ENCODE measurements around the gene LRRTM4. TPM values are rescaled to one million over a fixed set of nuclear protein-coding genes. Genes with fewer than 3 reads are reported as not detected.

LRRTM4 gene
- total and polyA plus RNA-seq, 8 donors = 0.15 to 1.3 (median 0.28) TPM; not detected in 1

GRCh38 chr2:76973610-76974009 lies 548.6 kb downstream of the LRRTM4 start:
- Histone ChIP-seq H3K27me3 (no peaks in the 10 kb centered on the region), H3K27ac (no peak overlapping the region), H3K36me3 (no peaks in the 10 kb centered on the region), H3K4me1 (no peaks in the 10 kb centered on the region), H3K9me3 (no peaks in the 10 kb centered on the region), H3K4me3 (no peak overlapping the region)
- DNase-seq (no peak), FAIRE-seq (no peak), ATAC-seq (no peak)
- intact Hi-C loops (cut with DNase I) = no loop called here
- TF ChIP-seq CTCF (IDR thresholded peaks at IDR 0.05) = no peak
- 90 to 95% methylated on average over 4 of the region's 4 CpGs for whole genome bisulfite sequencing, 2 donors

DNA sequence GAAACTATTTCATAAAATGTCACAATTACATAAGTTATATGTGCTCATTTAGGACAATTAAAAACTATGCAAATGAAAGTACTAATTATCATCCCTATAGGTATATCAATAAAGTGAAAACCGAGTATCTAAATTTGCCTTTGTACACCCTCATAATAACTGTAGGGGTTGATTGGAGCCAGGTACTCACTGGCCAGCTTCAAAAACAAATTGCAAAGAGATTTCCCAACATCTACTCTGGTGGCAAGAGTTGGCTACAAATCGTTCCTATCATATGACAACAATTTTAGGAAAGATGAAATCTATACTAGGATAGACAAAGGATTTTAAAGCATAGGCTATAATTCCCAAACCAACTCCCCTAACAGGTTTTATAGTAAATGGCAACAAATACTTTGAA lies 556.4 kb downstream of the LRRTM4 start:
- TF ChIP-seq CTCF (IDR thresholded peaks at IDR 0.05) = no peak
- H3K4me1 ChIP-seq = no peaks in the 10 kb centered on the region
- no peak overlapping the region for H3K4me3 ChIP-seq
- no peak for ATAC-seq
- no peak for FAIRE-seq
- H3K27me3 ChIP-seq = no peaks in the 10 kb centered on the region
- no peaks in the 10 kb centered on the region for H3K36me3 ChIP-seq
- 41 to 54% methylated on average over 2 of the region's 2 CpGs for WGBS, 2 donors
- H3K9me3 ChIP-seq = no peaks in the 10 kb centered on the region
- no peak overlapping the region for H3K27ac ChIP-seq
- DNase-seq = no peak
- intact Hi-C loops (cut with DNase I) = no loop called here

DNA sequence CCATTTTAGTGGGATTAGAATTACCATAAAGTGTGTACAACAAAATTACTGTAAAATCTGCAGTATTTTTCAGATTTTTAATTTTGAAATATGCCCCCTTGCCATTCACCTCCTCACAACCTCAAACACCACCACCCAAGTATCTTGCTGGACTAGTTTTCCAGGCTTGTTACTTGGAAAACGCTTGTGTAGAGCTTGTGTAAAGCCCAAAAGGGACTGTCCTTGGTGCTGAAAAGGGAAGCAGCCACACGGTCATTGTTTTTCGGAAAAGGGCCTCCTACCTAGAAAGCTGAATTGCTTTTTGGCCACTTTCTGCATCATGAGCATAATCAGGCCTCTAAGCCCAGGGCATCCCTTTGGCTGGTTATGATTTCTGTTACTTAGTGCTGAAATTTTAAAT lies 563.4 kb downstream of the LRRTM4 start:
- no peaks in the 10 kb centered on the region for H3K36me3 ChIP-seq
- intact Hi-C loops (cut with DNase I) = no loop called here
- no peaks in the 10 kb centered on the region for H3K27me3 ChIP-seq
- FAIRE-seq (no peak), DNase-seq (no peak), ATAC-seq (no peak)
- 15 to 25% methylated on average over 3 of the region's 3 CpGs for WGBS, 2 donors
- H3K4me1 ChIP-seq = no peaks in the 10 kb centered on the region
- H3K9me3 ChIP-seq = no peaks in the 10 kb centered on the region
- TF ChIP-seq CTCF (IDR thresholded peaks at IDR 0.05) = no peak
- H3K4me3 ChIP-seq = no peak overlapping the region
- H3K27ac ChIP-seq = no peak overlapping the region

DNA sequence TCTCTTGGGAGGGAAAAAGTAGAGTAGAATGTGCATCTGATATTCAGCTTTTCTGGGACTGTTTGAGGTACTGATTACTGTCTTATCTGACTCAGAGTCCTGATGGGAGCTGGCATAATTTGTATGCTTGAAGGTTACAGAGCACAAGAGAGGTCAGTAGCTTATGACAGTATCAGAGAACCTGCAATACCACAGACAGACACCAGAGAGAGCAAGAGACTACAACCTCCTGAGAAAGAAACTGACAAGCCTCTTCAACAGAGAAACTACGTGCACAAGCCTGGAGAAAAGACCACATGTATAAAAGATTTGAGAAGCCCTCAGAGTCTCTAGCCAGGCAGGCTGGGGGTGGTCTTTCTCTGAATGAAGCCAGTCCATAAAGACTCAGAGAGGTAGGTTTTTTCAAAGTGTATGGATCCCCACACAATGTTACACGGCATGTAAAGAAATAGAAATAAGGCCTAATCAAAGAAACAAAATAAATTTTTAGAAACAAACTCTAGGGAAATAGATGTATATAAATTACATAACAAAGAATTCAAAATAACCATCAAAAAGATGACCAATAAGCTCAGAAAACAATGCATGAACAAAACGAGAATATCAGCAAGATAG lies 568.3 kb downstream of the LRRTM4 start:
- intact Hi-C loops (cut with DNase I) = no loop called here
- peak; percentile 42 to 78 (median 59) for TF ChIP-seq CTCF (IDR thresholded peaks at IDR 0.05)
- Histone ChIP-seq H3K9me3 (no peaks in the 10 kb centered on the region), H3K36me3 (no peaks in the 10 kb centered on the region), H3K27me3 (no peaks in the 10 kb centered on the region), H3K4me3 (no peak overlapping the region), H3K27ac (no peak overlapping the region), H3K4me1 (no peaks in the 10 kb centered on the region)
- FAIRE-seq (no peak), DNase-seq (peak in 3 of 6 donors; percentile 27 to 59 (median 30)), ATAC-seq (peak; percentile 61 to 92 (median 90))
- WGBS, 2 donors = 59 to 61% methylated on average over 3 of the region's 3 CpGs

DNA sequence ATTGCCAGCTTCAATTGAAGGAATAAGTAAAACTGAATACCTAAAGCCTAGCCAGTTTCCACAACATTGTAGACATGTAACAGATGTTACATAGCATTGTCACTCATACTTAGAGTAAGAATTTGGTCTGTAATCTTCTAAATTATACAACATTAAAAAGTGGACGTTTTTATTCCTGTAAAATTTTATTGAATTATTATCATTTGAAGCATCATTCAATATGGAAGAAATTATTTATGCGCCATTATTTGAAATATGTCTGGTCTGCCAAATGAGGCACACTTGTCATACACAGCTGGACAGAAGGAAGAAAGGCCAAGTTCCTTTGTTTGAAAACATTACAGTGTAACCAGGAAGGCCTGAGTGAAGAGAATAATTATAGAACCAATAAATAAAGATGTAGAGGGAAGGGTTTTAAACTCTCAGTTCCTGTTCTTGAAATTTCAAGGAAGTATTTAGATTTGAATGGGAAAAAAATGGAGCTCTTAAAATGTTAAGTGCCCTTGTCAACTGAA lies 575.5 kb downstream of the LRRTM4 start:
- H3K36me3 ChIP-seq = no peaks in the 10 kb centered on the region
- H3K27ac ChIP-seq = no peak overlapping the region
- intact Hi-C loops (cut with DNase I) = no loop called here
- FAIRE-seq = no peak
- no peaks in the 10 kb centered on the region for H3K9me3 ChIP-seq
- no peak overlapping the region for H3K4me3 ChIP-seq
- no peaks in the 10 kb centered on the region for H3K4me1 ChIP-seq
- no peak for DNase-seq
- no peaks in the 10 kb centered on the region for H3K27me3 ChIP-seq
- TF ChIP-seq CTCF (IDR thresholded peaks at IDR 0.05) = no peak
- ATAC-seq = no peak
- WGBS, 2 donors = 56% methylated on average over 2 of the region's 2 CpGs

Data from pancreas (tissue), 10 donors.